B cell (primary cell): ENCODE measurements around the gene ATF6B. TPM values are rescaled to one million over a fixed set of nuclear protein-coding genes. Genes with fewer than 3 reads are reported as not detected.

Experiments
- ATAC-seq: fragments of 200-7000 bp; cut with Tn5 transposase; one replicate; pipeline ENCODE4 v1.10.0; 2021; ENCODE audit warnings: low read depth, mild to moderate bottlenecking, moderate number of reproducible peaks, moderate library complexity
- CTCF ChIA-PET: fragments of 350-600 bp; sonication (Branson Sonifier 250); formaldehyde crosslinking; loops from one replicate; lab custom pipeline; 2021; ENCODE audit warnings: antibody characterized with exemption, inconsistent platforms; lab: Charles Lee
- POLR2A ChIA-PET: fragments of 350-600 bp; sonication (Branson Sonifier 250); formaldehyde crosslinking; loops from one replicate; lab custom pipeline; 2021; ENCODE audit warnings: antibody characterized with exemption; lab: Charles Lee
- DNase-seq: peaks from one replicate; pipeline ENCODE4 v3.0.0; 2013
- H2AFZ ChIP-seq: 2 replicates; pipeline ENCODE4 v1.6.1; 2012; ENCODE audit warnings: mild to moderate bottlenecking, low read depth, low read length; ENCODE audit not compliant: insufficient read depth, poor library complexity, severe bottlenecking
- H3K27ac ChIP-seq, 2 donors: 1 replicate in 1 of 2; 2 replicates in 1 of 2; pipeline ENCODE4 v1.5.1; 2012 to 2013; ENCODE audit warnings: low read length in 2 of 2, mild to moderate bottlenecking in 2 of 2, moderate library complexity in 1 of 2
- H3K27me3 ChIP-seq, 4 experiments: fragments of 200-600 bp in 1 of 4; sonication (generic) in 1 of 4; replicated peaks in 1 of 4; 1 replicate in 2 of 4; 2 replicates in 2 of 4; pipeline versions ENCODE4 v1.6.1 to v1.7.0; 2013 to 2016; ENCODE audit warnings: low read length in 3 of 4, mild to moderate bottlenecking in 2 of 4, mixed read lengths in 1 of 4, moderate library complexity in 1 of 4; ENCODE audit not compliant: insufficient read depth in 4 of 4, control insufficient read depth in 3 of 4; ENCODE audit errors: control extremely low read depth in 1 of 4
- H3K36me3 ChIP-seq, 2 experiments: replicated peaks in 1 of 2; 1 replicate in 1 of 2; 2 replicates in 1 of 2; pipeline versions ENCODE4 v1.6.1 to v1.7.1; 2013; ENCODE audit warnings: low read length in 1 of 2; ENCODE audit not compliant: insufficient read depth in 2 of 2, control insufficient read depth in 1 of 2; ENCODE audit errors: control extremely low read depth in 1 of 2, extremely low read depth in 1 of 2
- H3K4me1 ChIP-seq, 2 donors: fragments of 200-600 bp in 1 of 2; sonication (generic) in 1 of 2; 1 replicate in 1 of 2; 2 replicates in 1 of 2; pipeline versions ENCODE4 v1.5.1 to v1.6.1; 2013 to 2017; ENCODE audit warnings: low read length in 2 of 2; ENCODE audit not compliant: control insufficient read depth in 2 of 2, insufficient read depth in 2 of 2
- H3K4me2 ChIP-seq: replicated peaks from 2 replicates; pipeline ENCODE3; 2012; ENCODE audit warnings: mild to moderate bottlenecking, low read depth, low read length; ENCODE audit not compliant: poor library complexity, severe bottlenecking
- H3K4me3 ChIP-seq, 5 experiments: fragments of 200-600 bp in 1 of 5; sonication (generic) in 1 of 5; 1 replicate in 3 of 5; 2 replicates in 2 of 5; pipeline versions ENCODE4 v1.5.1 to v1.7.0; 2011 to 2016; ENCODE audit warnings: low read length in 4 of 5, mild to moderate bottlenecking in 4 of 5, low read depth in 2 of 5, control low read depth in 1 of 5, moderate library complexity in 1 of 5; ENCODE audit not compliant: insufficient read depth in 1 of 5; ENCODE audit errors: control extremely low read depth in 1 of 5, extremely low read depth in 1 of 5
- H3K79me2 ChIP-seq: fragments of 200-600 bp; sonication (generic); one replicate; pipeline ENCODE4 v1.6.0; 2016; ENCODE audit warnings: low read length; ENCODE audit not compliant: control insufficient read depth, insufficient read depth
- H3K9ac ChIP-seq: fragments of 200-600 bp; sonication (generic); 2 replicates; pipeline ENCODE4 v1.6.1; 2017; ENCODE audit warnings: mild to moderate bottlenecking, low read length, moderate library complexity
- H3K9me3 ChIP-seq, 3 donors: one replicate each; pipeline versions ENCODE4 v1.6.1 to v1.7.1; 2013; ENCODE audit warnings: low read length in 2 of 3; ENCODE audit not compliant: control insufficient read depth in 2 of 3, insufficient read depth in 1 of 3; ENCODE audit errors: control extremely low read depth in 1 of 3
- H4K20me1 ChIP-seq: 2 replicates; pipeline ENCODE4 v1.6.0; 2012; ENCODE audit warnings: mild to moderate bottlenecking, low read length; ENCODE audit not compliant: insufficient read depth, control insufficient read depth, poor library complexity, severe bottlenecking
- H3K27ac Mint-ChIP-seq: one replicate; pipeline ENCODE4 v1.8.0; 2021; ENCODE audit warnings: mixed read lengths
- H3K27me3 Mint-ChIP-seq: one replicate; pipeline ENCODE4 v1.8.0; 2021; ENCODE audit warnings: mixed read lengths
- H3K4me1 Mint-ChIP-seq: one replicate; pipeline ENCODE4 v1.8.0; 2021; ENCODE audit warnings: mixed read lengths
- H3K4me3 Mint-ChIP-seq: one replicate; pipeline ENCODE4 v1.8.0; 2021; ENCODE audit warnings: mixed read lengths
- H3K9me3 Mint-ChIP-seq: one replicate; pipeline ENCODE4 v1.8.0; 2022; ENCODE audit warnings: mixed read lengths; ENCODE audit not compliant: insufficient read depth
- CTCF ChIP-seq: fragments of 200-600 bp; IDR thresholded peaks from one replicate; pipeline ENCODE4 v1.8.0; 2022; ENCODE audit warnings: antibody characterized with exemption, mild to moderate bottlenecking
- EZH2 ChIP-seq: IDR thresholded peaks from 2 replicates; pipeline ENCODE4 v1.6.1; 2012; ENCODE audit warnings: borderline replicate concordance, low read depth, mild to moderate bottlenecking, moderate library complexity, low read length; ENCODE audit not compliant: insufficient read depth, poor library complexity, severe bottlenecking
- WGBS: methylation state at CpG from one replicate; pipeline ENCODE4 v1.1.5; 2013; ENCODE audit warnings: missing lambda C conversion rate; ENCODE audit not compliant: insufficient coverage; 5-methylcytosine and 5-hydroxymethylcytosine counted together
- intact Hi-C: fragments of 100-400 bp; cut with micrococcal nuclease; formaldehyde crosslinking; loops from one replicate; pipeline ENCODE4 v1.10.0; 2022
- polyA plus RNA-seq: library from polyadenylated mRNA; depleted of rRNA; stranded (reverse); fragments of >200 nt; gene quantifications from 2 replicates; pipeline ENCODE4 v1.2.3, GENCODE V29; 2012
- total RNA-seq, 2 donors: library from RNA; stranded (reverse); fragments of 120-200 nt in 1 of 2; gene quantifications; 1 replicate in 1 of 2; 2 replicates in 1 of 2; pipeline versions ENCODE4 v1.2.3 to v1.2.4, GENCODE V29; 2013 to 2022

ATF6B gene
- total and polyA plus RNA-seq, 2 donors (not counting 1 experiment from before 2014, with no cell fraction given): 180 to 201 TPM

GRCh38 chr6:32073613-32074012 is 54.4 kb downstream of the ATF6B start:
- Histone ChIP-seq H3K27ac (no peak overlapping the region), H3K79me2 (no peaks in the 10 kb centered on the region), H3K27me3 (no peaks in the 10 kb centered on the region), H3K4me1 (no peaks in the 10 kb centered on the region), H3K36me3 (no peaks in the 10 kb centered on the region), H3K9me3 (no peaks in the 10 kb centered on the region), H3K4me2 (no peak overlapping the region), H3K9ac (no peak overlapping the region), H2AFZ (no peak overlapping the region), H3K4me3 (no peak overlapping the region), H4K20me1 (no peaks in the 10 kb centered on the region)
- no peak overlapping the region for H3K4me3 Mint-ChIP-seq
- no peak for DNase-seq
- no peak for ATAC-seq
- H3K9me3 Mint-ChIP-seq: no peaks in the 10 kb centered on the region
- POLR2A ChIA-PET: no interaction called here
- intact Hi-C loops: no loop called here
- CTCF ChIA-PET: no interaction called here
- H3K27me3 Mint-ChIP-seq: peaks cover 23% of the 10 kb centered on the region
- H3K4me1 Mint-ChIP-seq: no peaks in the 10 kb centered on the region
- 90% methylated on average over 6 of the region's 10 CpGs for WGBS
- TF ChIP-seq CTCF (no peak), EZH2 (no peak)
- no peak overlapping the region for H3K27ac Mint-ChIP-seq

GRCh38 chr6:32073101-32073500 is 54.9 kb downstream of the ATF6B start:
- no peak overlapping the region for H3K4me3 ChIP-seq
- no peaks in the 10 kb centered on the region for H3K79me2 ChIP-seq
- ATAC-seq (no peak), DNase-seq (no peak)
- H3K27ac ChIP-seq: no peak overlapping the region
- Mint-ChIP-seq H3K27me3 (peaks cover 23% of the 10 kb centered on the region), H3K4me3 (no peak overlapping the region), H3K27ac (no peak overlapping the region), H3K4me1 (no peaks in the 10 kb centered on the region), H3K9me3 (no peaks in the 10 kb centered on the region)
- 82% methylated on average over 3 of the region's 3 CpGs for whole genome bisulfite sequencing
- no peaks in the 10 kb centered on the region for H3K36me3 ChIP-seq
- ChIA-PET CTCF (no interaction called here), POLR2A (no interaction called here)
- TF ChIP-seq EZH2 (no peak), CTCF (no peak)
- H3K27me3 ChIP-seq: no peaks in the 10 kb centered on the region
- no peaks in the 10 kb centered on the region for H3K4me1 ChIP-seq
- no peaks in the 10 kb centered on the region for H4K20me1 ChIP-seq
- H3K9me3 ChIP-seq: no peaks in the 10 kb centered on the region
- intact Hi-C loops: no loop called here
- no peak overlapping the region for H3K4me2 ChIP-seq
- H3K9ac ChIP-seq: no peak overlapping the region
- no peak overlapping the region for H2AFZ ChIP-seq
